ENCODE results near the gene SNX30. TPM values are rescaled to one million over a fixed set of nuclear protein-coding genes. Genes with fewer than 3 reads are reported as not detected.

The SNX30 gene
- total RNA-seq, 1 experiment from 2014 or later = 6.9 TPM

GRCh38 chr9:112900901-112901300 is 150.3 kb downstream of the SNX30 start:
- in situ Hi-C loops (cut with HindIII; ENCODE audit: low pct_unique_long_range_greater_than_20kb, low sequenced_read_pairs) (no loop called here), intact Hi-C loops (cut with micrococcal nuclease; ENCODE audit: unreplicated experiment) (loop anchor here (5.0 kb wide), 1 partner anchor 59 kb away; no protein-coding TSS in a partner anchor)
- H3K36me3 ChIP-seq (ENCODE audit: control insufficient read depth, insufficient read depth, low read length) = no peaks in the 10 kb centered on the region
- H3K4me1 ChIP-seq (ENCODE audit: control insufficient read depth, insufficient read depth, low read length) = 0 out of 2 replicates have a peak, but pooled peaks cover 4% of the 10 kb centered on the region
- ChIA-PET CTCF (no interaction called here), POLR2A (no interaction called here)
- H3K27me3 ChIP-seq (ENCODE audit: control insufficient read depth, insufficient read depth, low read length) = peaks cover 2% of the 10 kb centered on the region; the same call in 1 of the 2 replicates
- H3K27ac ChIP-seq (ENCODE audit: low read length) = no peak overlapping the region
- ATAC-seq (no peak), DNase-seq (ENCODE audit: low read depth, low spot score) (no peak)
- H3K4me3 ChIP-seq (ENCODE audit: low read depth in 2 of 2, low read length in 2 of 2) = no peak overlapping the region
- no peak for TF ChIP-seq REST (IDR thresholded peaks at IDR 0.05; ENCODE audit: insufficient read depth in 1 of 2, low read depth in 2 of 2, low read length in 1 of 2)
- TF ChIP-seq TCF7L2 (IDR thresholded peaks at IDR 0.05; ENCODE audit: low read depth, low read length) = no peak
- no peak for TF ChIP-seq SIN3A (IDR thresholded peaks at IDR 0.05; ENCODE audit: borderline replicate concordance, insufficient read depth, low read depth, low read length)
- no peak for TF ChIP-seq CTCF (IDR thresholded peaks at IDR 0.05)
- no peak for TF ChIP-seq POLR2AphosphoS5 (IDR thresholded peaks at IDR 0.05; ENCODE audit: low read depth, low read length)
- H3K9me3 ChIP-seq (ENCODE audit: control insufficient read depth, insufficient read depth, low read depth, low read length) = no peaks in the 10 kb centered on the region
- no TSS peak for BruUV-seq (replicated peaks)

- TF ChIP-seq REST (IDR thresholded peaks at IDR 0.05; ENCODE audit: insufficient read depth in 1 of 2, low read depth in 2 of 2, low read length in 1 of 2) = no peak
- no peak for TF ChIP-seq TCF7L2 (IDR thresholded peaks at IDR 0.05; ENCODE audit: low read depth, low read length)
- TF ChIP-seq SIN3A (IDR thresholded peaks at IDR 0.05; ENCODE audit: borderline replicate concordance, insufficient read depth, low read depth, low read length) = no peak
- no peak for TF ChIP-seq POLR2AphosphoS5 (IDR thresholded peaks at IDR 0.05; ENCODE audit: low read depth, low read length)
- TF ChIP-seq CTCF (IDR thresholded peaks at IDR 0.05) = no peak
- Histone ChIP-seq H3K4me3 (ENCODE audit: low read depth in 2 of 2, low read length in 2 of 2) (no peak overlapping the region), H3K4me1 (ENCODE audit: control insufficient read depth, insufficient read depth, low read length) (0 out of 2 replicates have a peak, but pooled peaks cover 4% of the 10 kb centered on the region), H3K27me3 (ENCODE audit: control insufficient read depth, insufficient read depth, low read length) (no peaks in the 10 kb centered on the region), H3K36me3 (ENCODE audit: control insufficient read depth, insufficient read depth, low read length) (no peaks in the 10 kb centered on the region), H3K9me3 (ENCODE audit: control insufficient read depth, insufficient read depth, low read depth, low read length) (no peaks in the 10 kb centered on the region), H3K27ac (ENCODE audit: low read length) (no peak overlapping the region)
- ChIA-PET CTCF (no interaction called here), POLR2A (no interaction called here)
- ATAC-seq (no peak), DNase-seq (ENCODE audit: low read depth, low spot score) (no peak)
- BruUV-seq (replicated peaks) = no TSS peak
- intact Hi-C loops (cut with micrococcal nuclease; ENCODE audit: unreplicated experiment) (no loop called here), in situ Hi-C loops (cut with HindIII; ENCODE audit: low pct_unique_long_range_greater_than_20kb, low sequenced_read_pairs) (no loop called here)
These were observed 154.5 kb downstream of the SNX30 start for GRCh38 chr9:112905084-112905483.

Data from Panc1 (cell line).